OCI-LY7 (cell line): Measurements from ENCODE around the gene FUT3. TPM values are rescaled to one million over a fixed set of nuclear protein-coding genes. Genes with fewer than 3 reads are reported as not detected.

Experiments
- BruUV-seq: library from RNA; stranded (reverse); fragments of 400-500 nt; replicated peaks from 2 replicates; lab custom pipeline; 2021; lab: Mats Ljungman, UMichigan
- CTCF ChIA-PET: fragments of 300-600 bp; sonication (Branson Sonifier 250); formaldehyde crosslinking; loops from one replicate; lab custom pipeline; 2022; ENCODE audit warnings: antibody characterized with exemption; ENCODE audit not compliant: unreplicated experiment; lab: Charles Lee
- POLR2A ChIA-PET: fragments of 300-600 bp; sonication (Branson Sonifier 250); formaldehyde crosslinking; loops from one replicate; lab custom pipeline; 2022; ENCODE audit warnings: antibody characterized with exemption; lab: Charles Lee
- DNase-seq: peaks from one replicate; pipeline ENCODE4 v3.0.0-alpha.2; 2015; ENCODE audit warnings: low spot score
- H2AFZ ChIP-seq: fragments of 200-600 bp; sonication (generic), shearing (Covaris generic); 2 replicates; pipeline ENCODE4 v1.6.1; 2014; ENCODE audit warnings: mild to moderate bottlenecking, antibody characterized with exemption, low read length, moderate library complexity
- H3K27ac ChIP-seq: fragments of 200-600 bp; sonication (generic); 2 replicates; pipeline ENCODE4 v1.5.1; 2014; ENCODE audit warnings: mixed run types, low read depth, mild to moderate bottlenecking, moderate library complexity, low read length, inconsistent platforms; ENCODE audit not compliant: poor library complexity, severe bottlenecking
- H3K36me3 ChIP-seq: fragments of 200-600 bp; sonication (generic); 2 replicates; pipeline ENCODE4 v1.6.1; 2014; ENCODE audit warnings: mild to moderate bottlenecking, antibody characterized with exemption, low read length, moderate library complexity, mixed read lengths; ENCODE audit not compliant: insufficient read depth
- H3K4me1 ChIP-seq: fragments of 200-600 bp; sonication (generic); 2 replicates; pipeline ENCODE4 v1.5.1; 2014; ENCODE audit warnings: mild to moderate bottlenecking, low read length; ENCODE audit not compliant: insufficient read depth, poor library complexity, severe bottlenecking
- H3K4me2 ChIP-seq: fragments of 200-600 bp; sonication (generic); 2 replicates; pipeline ENCODE4 v1.6.1; 2014; ENCODE audit warnings: mild to moderate bottlenecking, low read length
- H3K4me3 ChIP-seq: fragments of 200-600 bp; sonication (generic); 2 replicates; pipeline ENCODE4 v1.5.1; 2014; ENCODE audit warnings: mild to moderate bottlenecking, low read depth, low read length; ENCODE audit not compliant: poor library complexity, severe bottlenecking
- H3K79me2 ChIP-seq: fragments of 200-600 bp; sonication (generic); 2 replicates; pipeline ENCODE4 v1.6.1; 2016; ENCODE audit warnings: low read depth, mild to moderate bottlenecking, low read length, moderate library complexity, mixed read lengths; ENCODE audit not compliant: insufficient read depth
- H3K9me2 ChIP-seq: fragments of 200-600 bp; sonication (generic); 2 replicates; pipeline ENCODE4 v1.6.1; 2016; ENCODE audit warnings: mild to moderate bottlenecking, low read length, mixed read lengths; ENCODE audit not compliant: insufficient read depth
- H3K9me3 ChIP-seq: fragments of 200-600 bp; sonication (generic); 2 replicates; pipeline ENCODE4 v1.6.1; 2014; ENCODE audit warnings: mild to moderate bottlenecking, mixed run types, low read length, mixed read lengths
- H4K20me1 ChIP-seq: fragments of 200-600 bp; sonication (generic); 2 replicates; pipeline ENCODE4 v1.6.1; 2014; ENCODE audit warnings: mild to moderate bottlenecking, antibody characterized with exemption, low read length, moderate library complexity, mixed read lengths; ENCODE audit not compliant: insufficient read depth
- CTCF ChIP-seq: fragments of 200-600 bp; sonication (generic); conservative IDR thresholded peaks from 2 replicates; pipeline ENCODE4 v1.5.1; 2014; ENCODE audit warnings: mild to moderate bottlenecking, antibody characterized with exemption, low read length, moderate library complexity, mixed read lengths
- EZH2phosphoT487 ChIP-seq: fragments of 200-600 bp; sonication (generic); IDR thresholded peaks from 2 replicates; pipeline ENCODE4 v1.6.1; 2018; ENCODE audit warnings: low read depth, borderline replicate concordance, mild to moderate bottlenecking, mixed run types, antibody characterized with exemption, low read length, moderate library complexity, mixed read lengths
- intact Hi-C: fragments of 100-400 bp; cut with micrococcal nuclease; formaldehyde crosslinking; loops from one replicate; pipeline ENCODE4 v1.10.0; 2022; ENCODE audit not compliant: unreplicated experiment
- total RNA-seq, 2 experiments: library from RNA; depleted of rRNA in 1 of 2; stranded (reverse); fragments of >200 nt in 1 of 2; shearing (Covaris generic) in 1 of 2; gene quantifications; 2 replicates each; pipeline ENCODE4 v1.2.3, GENCODE V29; 2014 to 2022

Gene FUT3
- total RNA-seq, 2 experiments from 2014 or later: 0.47 TPM; not detected in 1

- H3K4me3 ChIP-seq: no peak overlapping the region
- H2AFZ ChIP-seq: no peak overlapping the region
- TF ChIP-seq CTCF (no peak), EZH2phosphoT487 (no peak)
- no peak for DNase-seq
- H3K9me3 ChIP-seq: no peaks in the 10 kb centered on the region
- H3K36me3 ChIP-seq: no peaks in the 10 kb centered on the region
- no peaks in the 10 kb centered on the region for H4K20me1 ChIP-seq
- peaks cover 29% of the 10 kb centered on the region for H3K4me1 ChIP-seq
- H3K9me2 ChIP-seq: no peaks in the 10 kb centered on the region
- H3K79me2 ChIP-seq: no peaks in the 10 kb centered on the region
- ChIA-PET CTCF (no interaction called here), POLR2A (no interaction called here)
- no peak overlapping the region for H3K4me2 ChIP-seq
- no peak overlapping the region for H3K27ac ChIP-seq
- BruUV-seq: no TSS peak
- intact Hi-C loops: no loop called here
Measured at GRCh38 chr19:5831159-5831558, 20.1 kb downstream of the FUT3 start.

GRCh38 chr19:5829567-5830310 lies 21.5 kb downstream of the FUT3 start:
- H3K27ac ChIP-seq: no peak overlapping the region
- BruUV-seq: no TSS peak
- TF ChIP-seq EZH2phosphoT487 (no peak), CTCF (no peak)
- no peak for DNase-seq
- intact Hi-C loops: no loop called here
- H3K36me3 ChIP-seq: no peaks in the 10 kb centered on the region
- ChIA-PET POLR2A (interaction anchor here (0.6 to 2.3 kb wide), 4 partner anchors 15 to 149 kb away, joined by 3 to 11 read pairs (median 4); partner anchors contain the start of genes RANBP3 and VMAC), CTCF (interaction anchor here (1.0 kb wide), 1 partner anchor 26 kb away, joined by 3 read pairs; no protein-coding TSS in a partner anchor)
- peaks cover 37% of the 10 kb centered on the region for H3K4me1 ChIP-seq
- H3K4me2 ChIP-seq: peak overlapping the region; percentile 95
- peak overlapping the region; percentile 72 for H3K4me3 ChIP-seq
- H3K79me2 ChIP-seq: no peaks in the 10 kb centered on the region
- no peak overlapping the region for H2AFZ ChIP-seq
- H3K9me2 ChIP-seq: no peaks in the 10 kb centered on the region
- H4K20me1 ChIP-seq: no peaks in the 10 kb centered on the region
- no peaks in the 10 kb centered on the region for H3K9me3 ChIP-seq
